NCI-H1048 (cell line): Measurements from ENCODE around the gene KRTAP5-1.

Source experiments
- DNase-seq: peaks from one replicate; lab custom pipeline; 2025; lab: John Stamatoyannopoulos, UW

KRTAP5-1 gene

GRCh38 chr11:1559111-1559951 lies 25.8 kb downstream of the KRTAP5-1 start:
- DNase-seq, result no peak

GRCh38 chr11:1558775-1559110 lies 26.3 kb downstream of the KRTAP5-1 start:
- no peak for DNase-seq

- no peak for DNase-seq
Observed at GRCh38 chr11:1557904-1558774, 26.9 kb downstream of the KRTAP5-1 start.

- DNase-seq, result no peak
Observed at GRCh38 chr11:1557051-1557884, 27.8 kb downstream of the KRTAP5-1 start.

GRCh38 chr11:1556278-1556902 lies 28.7 kb downstream of the KRTAP5-1 start:
- DNase-seq, result no peak

- no peak for DNase-seq
Observed at GRCh38 chr11:1555713-1556153, 29.4 kb downstream of the KRTAP5-1 start.

GRCh38 chr11:1554981-1555712 lies 29.9 kb downstream of the KRTAP5-1 start:
- no peak for DNase-seq

GRCh38 chr11:1553808-1554594 lies 31.1 kb downstream of the KRTAP5-1 start:
- DNase-seq, result no peak

GRCh38 chr11:1549338-1550330 lies 35.4 kb downstream of the KRTAP5-1 start:
- DNase-seq, result no peak

- no peak for DNase-seq
Observed at GRCh38 chr11:1548221-1549070, 36.6 kb downstream of the KRTAP5-1 start.

- DNase-seq, result no peak
Observed at GRCh38 chr11:1547467-1548098, 37.5 kb downstream of the KRTAP5-1 start.

GRCh38 chr11:1546536-1547466 lies 38.3 kb downstream of the KRTAP5-1 start:
- no peak for DNase-seq

GRCh38 chr11:1546077-1546535 lies 39.0 kb downstream of the KRTAP5-1 start:
- no peak for DNase-seq

- DNase-seq, result no peak
Observed at GRCh38 chr11:1545432-1545831, 39.7 kb downstream of the KRTAP5-1 start.

GRCh38 chr11:1544536-1544935 lies 40.5 kb downstream of the KRTAP5-1 start:
- DNase-seq, result no peak

- no peak for DNase-seq
Observed at GRCh38 chr11:1543606-1544263, 41.3 kb downstream of the KRTAP5-1 start.
